ENCODE results near the gene PLA2G4C. TPM values are rescaled to one million over a fixed set of nuclear protein-coding genes. Genes with fewer than 3 reads are reported as not detected.

The PLA2G4C gene
- total RNA-seq, 4 donors from 2014 or later, result 4.6 to 21.0 (median 12.4) TPM

DNA sequence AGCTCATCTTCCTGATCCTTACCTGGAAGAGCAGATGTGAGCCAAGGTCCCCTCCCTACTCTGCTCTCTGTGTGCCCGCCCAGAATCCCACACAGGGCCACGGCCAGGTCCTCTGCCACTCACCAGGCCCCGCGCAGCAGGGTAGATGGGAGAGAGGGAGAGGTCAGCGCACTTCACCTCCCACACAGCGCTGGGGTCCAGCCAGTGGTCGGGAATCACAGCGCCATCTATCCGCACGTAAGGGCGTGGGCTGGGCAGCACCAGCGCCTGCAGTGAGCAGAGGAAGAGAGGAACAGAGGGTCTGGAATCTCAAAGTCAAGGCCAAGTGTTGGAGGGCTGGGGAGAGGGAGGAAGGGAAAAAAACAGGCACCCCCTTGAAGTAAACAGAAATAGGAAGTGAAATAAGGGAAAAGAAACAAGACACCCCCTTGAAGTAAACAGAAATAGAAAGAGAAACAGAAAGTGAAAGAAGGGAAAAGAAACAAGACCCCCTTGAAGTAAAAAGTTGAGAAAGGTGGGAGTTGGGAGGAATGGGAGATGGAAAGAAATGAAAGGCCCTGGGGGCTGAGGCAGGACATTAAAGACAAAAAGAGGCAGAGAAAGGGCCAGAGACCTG lies 7.0 kb upstream of the PLA2G4C start:
- Histone ChIP-seq H3K27ac (no peak overlapping the region), H3K4me1 (no peaks in the 10 kb centered on the region), H3K27me3 (no peaks in the 10 kb centered on the region), H3K4me3 (no peak overlapping the region), H3K36me3 (peaks cover 0 to 71% (median 0%) of the 10 kb centered on the region in 3 donors), H3K9me3 (no peaks in the 10 kb centered on the region)
- no peak for TF ChIP-seq EP300 (IDR thresholded peaks at IDR 0.05)
- TF ChIP-seq, protein P1, sequence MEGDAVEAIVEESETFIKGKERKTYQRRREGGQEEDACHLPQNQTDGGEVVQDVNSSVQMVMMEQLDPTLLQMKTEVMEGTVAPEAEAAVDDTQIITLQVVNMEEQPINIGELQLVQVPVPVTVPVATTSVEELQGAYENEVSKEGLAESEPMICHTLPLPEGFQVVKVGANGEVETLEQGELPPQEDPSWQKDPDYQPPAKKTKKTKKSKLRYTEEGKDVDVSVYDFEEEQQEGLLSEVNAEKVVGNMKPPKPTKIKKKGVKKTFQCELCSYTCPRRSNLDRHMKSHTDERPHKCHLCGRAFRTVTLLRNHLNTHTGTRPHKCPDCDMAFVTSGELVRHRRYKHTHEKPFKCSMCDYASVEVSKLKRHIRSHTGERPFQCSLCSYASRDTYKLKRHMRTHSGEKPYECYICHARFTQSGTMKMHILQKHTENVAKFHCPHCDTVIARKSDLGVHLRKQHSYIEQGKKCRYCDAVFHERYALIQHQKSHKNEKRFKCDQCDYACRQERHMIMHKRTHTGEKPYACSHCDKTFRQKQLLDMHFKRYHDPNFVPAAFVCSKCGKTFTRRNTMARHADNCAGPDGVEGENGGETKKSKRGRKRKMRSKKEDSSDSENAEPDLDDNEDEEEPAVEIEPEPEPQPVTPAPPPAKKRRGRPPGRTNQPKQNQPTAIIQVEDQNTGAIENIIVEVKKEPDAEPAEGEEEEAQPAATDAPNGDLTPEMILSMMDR (IDR thresholded peaks at IDR 0.05), result no peak
- TF ChIP-seq POLR2A (IDR thresholded peaks at IDR 0.05), result no peak
- 72 to 80% methylated on average over 12 of the region's 12 CpGs for WGBS, 2 donors
- DNase-seq (ENCODE audit: low spot score in 2 of 2), result no peak

DNA sequence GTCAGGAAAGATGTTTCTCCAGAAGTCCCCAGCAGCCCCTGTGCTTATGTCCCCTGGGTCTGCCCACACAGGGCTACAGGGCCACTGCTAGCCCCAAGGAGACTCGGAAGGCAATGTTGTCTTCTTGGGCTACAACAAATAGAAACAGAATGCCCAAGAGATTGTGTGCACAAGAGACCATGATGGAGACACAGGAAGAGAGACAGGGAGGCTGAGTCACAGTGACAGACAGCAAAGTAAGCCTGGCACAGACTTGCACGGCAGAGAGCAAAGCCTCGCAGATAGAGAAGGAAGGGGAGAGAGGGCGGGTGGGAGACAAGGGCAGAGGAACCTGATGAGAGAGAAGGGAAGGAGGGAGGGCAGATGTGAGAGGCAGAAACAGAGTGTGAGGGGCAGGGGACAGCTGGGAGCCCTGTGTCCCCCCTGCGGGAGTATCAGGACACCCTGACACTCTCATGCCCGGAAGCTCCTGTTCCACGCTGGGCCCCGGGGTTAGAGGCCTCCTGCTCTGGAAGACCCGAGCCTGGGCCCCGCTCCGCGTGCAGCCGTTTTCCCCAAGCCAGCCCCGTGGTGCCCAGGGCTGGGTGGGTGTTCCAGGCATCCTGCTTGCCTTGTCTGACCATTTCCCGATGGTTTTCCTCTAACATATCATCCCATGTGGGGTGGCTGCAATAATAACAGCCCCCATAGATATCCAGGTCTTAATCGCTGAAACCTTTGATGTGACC lies 2.7 kb upstream of the PLA2G4C start:
- no peak for DNase-seq (ENCODE audit: low spot score in 2 of 2)
- TF ChIP-seq POLR2A (IDR thresholded peaks at IDR 0.05), result no peak
- TF ChIP-seq EP300 (IDR thresholded peaks at IDR 0.05), result no peak
- TF ChIP-seq, protein P1 (IDR thresholded peaks at IDR 0.05), result no peak
- WGBS, 2 donors, result 82 to 84% methylated on average over 16 of the region's 16 CpGs
- Histone ChIP-seq H3K36me3 (peaks cover 0 to 35% (median 0%) of the 10 kb centered on the region in 3 donors), H3K27me3 (no peaks in the 10 kb centered on the region), H3K9me3 (no peaks in the 10 kb centered on the region), H3K27ac (no peak overlapping the region), H3K4me3 (no peak overlapping the region), H3K4me1 (peaks cover 0 to 19% (median 6%) of the 10 kb centered on the region in 4 donors)

DNA sequence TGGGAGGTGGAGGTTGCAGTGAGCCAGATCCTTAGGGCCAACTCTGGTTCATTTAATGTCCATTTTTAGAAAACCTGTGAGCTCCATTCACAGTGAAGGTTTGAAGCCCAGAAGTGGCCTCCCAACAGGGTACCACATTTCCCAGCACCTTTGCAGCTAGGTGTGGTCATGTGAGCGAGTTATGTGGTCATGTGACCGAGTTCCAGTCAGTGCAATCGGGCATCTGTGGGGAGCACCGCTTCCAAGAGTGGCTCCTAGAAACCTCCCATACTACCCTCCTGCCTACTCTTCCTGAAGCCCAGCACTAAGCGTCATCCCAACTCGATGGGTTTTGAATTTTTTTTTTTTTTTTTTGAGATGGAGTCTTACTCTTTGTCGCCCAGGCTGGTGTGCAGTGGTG lies 663 bp upstream of the PLA2G4C start:
- no peaks in the 10 kb centered on the region for H3K9me3 ChIP-seq
- peaks cover 0 to 30% (median 9%) of the 10 kb centered on the region in 4 donors for H3K4me1 ChIP-seq
- TF ChIP-seq, protein P1 (IDR thresholded peaks at IDR 0.05), result no peak
- TF ChIP-seq POLR2A (IDR thresholded peaks at IDR 0.05) (no peak), EP300 (IDR thresholded peaks at IDR 0.05) (no peak)
- no peaks in the 10 kb centered on the region for H3K27me3 ChIP-seq
- H3K27ac ChIP-seq, result peak overlapping the region; percentile 82 to 96 (median 87)
- H3K4me3 ChIP-seq, result peak overlapping the region in 1 of 4 donors; percentile 59
- no peak for DNase-seq (ENCODE audit: low spot score in 2 of 2)
- 56 to 63% methylated on average over 7 of the region's 7 CpGs for WGBS, 2 donors
- peaks cover 0 to 16% (median 0%) of the 10 kb centered on the region in 3 donors for H3K36me3 ChIP-seq

DNA sequence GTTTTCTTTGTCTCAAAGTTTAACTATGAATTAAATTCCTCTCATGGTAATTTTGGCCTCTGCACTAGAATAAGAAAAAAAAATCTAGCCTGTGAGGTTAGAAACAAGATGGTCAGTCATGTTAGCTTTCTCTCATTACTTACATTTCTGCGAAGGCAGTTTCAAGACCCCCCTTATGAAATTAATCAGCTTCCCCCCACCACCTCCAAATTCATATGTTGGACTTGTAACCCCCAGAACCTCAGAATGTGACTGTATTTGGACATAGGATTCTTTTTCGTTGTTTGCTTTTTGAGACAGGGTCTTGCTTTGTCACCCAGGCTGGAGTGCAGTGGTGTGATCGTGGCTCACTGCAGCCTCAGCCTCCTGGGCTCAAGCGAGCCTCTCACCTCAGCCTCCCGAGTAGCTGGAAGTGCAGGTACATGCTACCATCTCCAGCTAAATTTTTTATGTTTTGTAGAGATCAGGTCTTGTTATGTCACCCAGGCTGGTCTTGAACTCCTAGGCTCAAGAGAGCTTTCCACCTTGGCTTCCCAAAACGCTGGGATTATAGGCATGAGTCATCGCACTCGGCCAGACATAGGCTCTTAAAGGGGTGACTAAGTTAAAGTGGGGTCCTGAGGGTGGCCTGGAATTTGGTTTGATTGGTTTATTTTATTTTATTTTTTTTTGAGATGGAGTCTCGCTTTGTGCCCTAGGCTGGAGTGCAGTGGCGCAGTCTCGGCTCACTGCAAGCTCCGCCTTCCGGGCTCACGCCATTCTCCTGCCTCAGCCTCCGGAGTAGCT lies 1.4 kb downstream of the PLA2G4C start:
- peaks cover 0 to 9% (median 0%) of the 10 kb centered on the region in 3 donors for H3K36me3 ChIP-seq
- peaks cover 0 to 30% (median 9%) of the 10 kb centered on the region in 4 donors for H3K4me1 ChIP-seq
- no peak overlapping the region for H3K4me3 ChIP-seq
- no peaks in the 10 kb centered on the region for H3K9me3 ChIP-seq
- WGBS, 2 donors, result 80% methylated on average over 15 of the region's 15 CpGs
- peak overlapping the region in 1 of 4 donors; percentile 83 for H3K27ac ChIP-seq
- no peaks in the 10 kb centered on the region for H3K27me3 ChIP-seq
- DNase-seq (ENCODE audit: low spot score in 2 of 2), result no peak
- TF ChIP-seq POLR2A (IDR thresholded peaks at IDR 0.05), result no peak
- TF ChIP-seq, protein P1 (IDR thresholded peaks at IDR 0.05), result no peak
- no peak for TF ChIP-seq EP300 (IDR thresholded peaks at IDR 0.05)
